CD14-positive monocyte (primary cell): Measurements from ENCODE around the gene GRIP1. TPM values are rescaled to one million over a fixed set of nuclear protein-coding genes. Genes with fewer than 3 reads are reported as not detected.

ENCODE experiments used
- DNase-seq, 3 donors: peaks; one replicate each; pipeline ENCODE4 v3.0.0-alpha.2; 2011 to 2022
- H2AFZ ChIP-seq: 2 replicates; pipeline ENCODE4 v1.6.0; 2012; ENCODE audit warnings: mild to moderate bottlenecking, low read depth, low read length, inconsistent platforms; ENCODE audit not compliant: insufficient read depth, poor library complexity, severe bottlenecking
- H3K27ac ChIP-seq, 2 donors: 1 replicate in 1 of 2; 2 replicates in 1 of 2; pipeline ENCODE4 v1.5.1; 2012 to 2013; ENCODE audit warnings: low read length in 2 of 2, control low read depth in 1 of 2, inconsistent platforms in 1 of 2, low read depth in 1 of 2, mild to moderate bottlenecking in 1 of 2
- H3K27me3 ChIP-seq, 2 donors: one replicate each; pipeline versions ENCODE4 v1.6.0 to v1.6.1; 2011 to 2013; ENCODE audit warnings: low read length in 2 of 2; ENCODE audit not compliant: control insufficient read depth in 2 of 2, insufficient read depth in 2 of 2
- H3K36me3 ChIP-seq, 2 donors: replicated peaks in 1 of 2; 1 replicate in 1 of 2; 2 replicates in 1 of 2; pipeline versions ENCODE4 v1.5.1 to v1.6.1; 2012 to 2013; ENCODE audit warnings: low read length in 2 of 2, control low read depth in 1 of 2, inconsistent platforms in 1 of 2, mild to moderate bottlenecking in 1 of 2; ENCODE audit not compliant: insufficient read depth in 2 of 2, control insufficient read depth in 1 of 2
- H3K4me1 ChIP-seq, 2 donors: 1 replicate in 1 of 2; 2 replicates in 1 of 2; pipeline versions ENCODE4 v1.5.1 to v1.6.1; 2012 to 2013; ENCODE audit warnings: low read length in 2 of 2, control low read depth in 1 of 2, inconsistent platforms in 1 of 2, mild to moderate bottlenecking in 1 of 2, moderate library complexity in 1 of 2; ENCODE audit not compliant: insufficient read depth in 2 of 2, control insufficient read depth in 1 of 2
- H3K4me2 ChIP-seq: replicated peaks from 2 replicates; pipeline ENCODE3; 2012; ENCODE audit warnings: low read length, moderate library complexity, mild to moderate bottlenecking; ENCODE audit not compliant: poor library complexity, severe bottlenecking; ENCODE audit errors: extremely low read depth
- H3K4me3 ChIP-seq, 3 experiments: fragments of 200-600 bp in 1 of 3; sonication (generic) in 1 of 3; replicated peaks in 1 of 3; 1 replicate in 2 of 3; 2 replicates in 1 of 3; pipeline ENCODE4 v1.5.1; 2011 to 2013; ENCODE audit warnings: low read length in 3 of 3, mild to moderate bottlenecking in 3 of 3, control low read depth in 2 of 3, low read depth in 2 of 3, inconsistent platforms in 1 of 3, moderate library complexity in 1 of 3
- H3K79me2 ChIP-seq: 2 replicates; pipeline ENCODE4 v1.6.0; 2012; ENCODE audit warnings: mild to moderate bottlenecking, control low read depth, inconsistent platforms, low read length, moderate library complexity; ENCODE audit not compliant: insufficient read depth
- H3K9ac ChIP-seq: 2 replicates; pipeline ENCODE4 v1.6.0; 2017; ENCODE audit warnings: low read length, mild to moderate bottlenecking; ENCODE audit not compliant: insufficient read depth, poor library complexity, severe bottlenecking
- H3K9me3 ChIP-seq, 2 donors: replicated peaks in 1 of 2; 1 replicate in 1 of 2; 2 replicates in 1 of 2; pipeline versions ENCODE4 v1.5.1 to v1.6.1; 2012 to 2013; ENCODE audit warnings: low read length in 2 of 2, control low read depth in 1 of 2; ENCODE audit not compliant: control insufficient read depth in 1 of 2, insufficient read depth in 1 of 2
- H4K20me1 ChIP-seq: 2 replicates; pipeline ENCODE4 v1.6.0; 2012; ENCODE audit warnings: mild to moderate bottlenecking, low read length, control low read depth, moderate library complexity; ENCODE audit not compliant: insufficient read depth
- H3K27ac Mint-ChIP-seq, 7 donors: one replicate each; pipeline ENCODE4 v1.8.0; 2020; ENCODE audit warnings: mild to moderate bottlenecking in 7 of 7, mixed read lengths in 7 of 7, moderate library complexity in 6 of 7, inconsistent platforms in 2 of 7
- H3K27me3 Mint-ChIP-seq, 3 donors: one replicate each; pipeline ENCODE4 v1.8.0; 2021 to 2022; ENCODE audit warnings: low read depth in 3 of 3, mild to moderate bottlenecking in 3 of 3, mixed read lengths in 3 of 3, moderate library complexity in 3 of 3, inconsistent platforms in 1 of 3
- H3K36me3 Mint-ChIP-seq, 2 donors: one replicate each; pipeline ENCODE4 v1.8.0; 2020; ENCODE audit warnings: mixed read lengths in 2 of 2, inconsistent platforms in 1 of 2, mild to moderate bottlenecking in 1 of 2
- H3K4me1 Mint-ChIP-seq: one replicate; pipeline ENCODE4 v1.8.0; 2020; ENCODE audit warnings: mild to moderate bottlenecking, mixed read lengths
- H3K4me3 Mint-ChIP-seq, 2 donors: one replicate each; pipeline ENCODE4 v1.8.0; 2020; ENCODE audit warnings: mild to moderate bottlenecking in 2 of 2, mixed read lengths in 2 of 2, moderate library complexity in 1 of 2
- H3K9me3 Mint-ChIP-seq, 7 donors: one replicate each; pipeline ENCODE4 v1.8.0; 2020 to 2022; ENCODE audit warnings: mixed read lengths in 7 of 7, mild to moderate bottlenecking in 6 of 7, moderate library complexity in 6 of 7, inconsistent platforms in 2 of 7
- CTCF ChIP-seq: fragments of 200-600 bp; IDR thresholded peaks from one replicate; pipeline ENCODE4 v1.8.0; 2022; ENCODE audit warnings: antibody characterized with exemption, mild to moderate bottlenecking
- WGBS: methylation state at CpG from one replicate; pipeline ENCODE4 v1.1.5; 2013; ENCODE audit warnings: missing lambda C conversion rate; ENCODE audit not compliant: insufficient coverage; 5-methylcytosine and 5-hydroxymethylcytosine counted together
- intact Hi-C, 2 donors: fragments of 100-400 bp; cut with micrococcal nuclease; formaldehyde crosslinking; loops; one replicate each; pipeline versions ENCODE4 v1.15.0 to v1.15.1; 2023
- polyA plus RNA-seq, 3 donors: library from polyadenylated mRNA; depleted of rRNA in 1 of 3; unstranded in 2 of 3; stranded (reverse) in 1 of 3; fragments of 300-500 nt in 2 of 3; fragments of >200 nt in 1 of 3; fragmentation: Illumina TruSeq in 2 of 3; gene quantifications; 1 replicate in 2 of 3; 2 replicates in 1 of 3; pipeline ENCODE4 v1.2.3, GENCODE V29; 2012 to 2021

The GRIP1 gene
- polyA plus RNA-seq, 3 donors: 0.21 TPM; not detected in 2

- Histone ChIP-seq H3K9me3 (no peaks in the 10 kb centered on the region), H3K27ac (no peak overlapping the region), H3K79me2 (no peaks in the 10 kb centered on the region), H3K27me3 (no peaks in the 10 kb centered on the region), H2AFZ (no peak overlapping the region), H3K36me3 (no peaks in the 10 kb centered on the region), H3K4me3 (no peak overlapping the region), H4K20me1 (no peaks in the 10 kb centered on the region), H3K4me2 (no peak overlapping the region), H3K4me1 (no peaks in the 10 kb centered on the region), H3K9ac (no peak overlapping the region)
- Mint-ChIP-seq H3K27ac (no peak overlapping the region), H3K27me3 (peaks cover 0 to 1% (median 0%) of the 10 kb centered on the region in 3 donors), H3K4me3 (no peak overlapping the region), H3K36me3 (no peaks in the 10 kb centered on the region), H3K4me1 (no peaks in the 10 kb centered on the region), H3K9me3 (peaks cover 0 to 3% (median 2%) of the 10 kb centered on the region in 7 donors)
- intact Hi-C loops: no loop called here
- no peak for TF ChIP-seq CTCF
- no peak for DNase-seq
- WGBS: 46% methylated on average over 2 of the region's 6 CpGs
These were observed 91.0 kb downstream of the GRIP1 start for GRCh38 chr12:66587912-66588311.

GRCh38 chr12:66584673-66585072, 94.2 kb downstream of the GRIP1 start:
- 100% methylated on average over 1 of the region's 4 CpGs for WGBS
- Mint-ChIP-seq H3K27ac (no peak overlapping the region), H3K4me3 (no peak overlapping the region), H3K9me3 (peaks cover 0 to 3% (median 2%) of the 10 kb centered on the region in 7 donors), H3K36me3 (no peaks in the 10 kb centered on the region), H3K27me3 (peaks cover 0 to 1% (median 1%) of the 10 kb centered on the region in 3 donors), H3K4me1 (no peaks in the 10 kb centered on the region)
- Histone ChIP-seq H3K4me2 (no peak overlapping the region), H3K79me2 (no peaks in the 10 kb centered on the region), H4K20me1 (no peaks in the 10 kb centered on the region), H3K4me1 (no peaks in the 10 kb centered on the region), H3K27me3 (no peaks in the 10 kb centered on the region), H3K27ac (no peak overlapping the region), H3K36me3 (no peaks in the 10 kb centered on the region), H2AFZ (no peak overlapping the region), H3K4me3 (no peak overlapping the region), H3K9ac (no peak overlapping the region), H3K9me3 (no peaks in the 10 kb centered on the region)
- TF ChIP-seq CTCF: no peak
- intact Hi-C loops: no loop called here
- DNase-seq: no peak
